ENCODE results near the gene KNOP1. TPM values are rescaled to one million over a fixed set of nuclear protein-coding genes. Genes with fewer than 3 reads are reported as not detected.

KNOP1 gene, protein sequence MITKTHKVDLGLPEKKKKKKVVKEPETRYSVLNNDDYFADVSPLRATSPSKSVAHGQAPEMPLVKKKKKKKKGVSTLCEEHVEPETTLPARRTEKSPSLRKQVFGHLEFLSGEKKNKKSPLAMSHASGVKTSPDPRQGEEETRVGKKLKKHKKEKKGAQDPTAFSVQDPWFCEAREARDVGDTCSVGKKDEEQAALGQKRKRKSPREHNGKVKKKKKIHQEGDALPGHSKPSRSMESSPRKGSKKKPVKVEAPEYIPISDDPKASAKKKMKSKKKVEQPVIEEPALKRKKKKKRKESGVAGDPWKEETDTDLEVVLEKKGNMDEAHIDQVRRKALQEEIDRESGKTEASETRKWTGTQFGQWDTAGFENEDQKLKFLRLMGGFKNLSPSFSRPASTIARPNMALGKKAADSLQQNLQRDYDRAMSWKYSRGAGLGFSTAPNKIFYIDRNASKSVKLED
- total RNA-seq (2012; rRNA removed) = 10.3 and 14.2 TPM in 2 replicates

DNA sequence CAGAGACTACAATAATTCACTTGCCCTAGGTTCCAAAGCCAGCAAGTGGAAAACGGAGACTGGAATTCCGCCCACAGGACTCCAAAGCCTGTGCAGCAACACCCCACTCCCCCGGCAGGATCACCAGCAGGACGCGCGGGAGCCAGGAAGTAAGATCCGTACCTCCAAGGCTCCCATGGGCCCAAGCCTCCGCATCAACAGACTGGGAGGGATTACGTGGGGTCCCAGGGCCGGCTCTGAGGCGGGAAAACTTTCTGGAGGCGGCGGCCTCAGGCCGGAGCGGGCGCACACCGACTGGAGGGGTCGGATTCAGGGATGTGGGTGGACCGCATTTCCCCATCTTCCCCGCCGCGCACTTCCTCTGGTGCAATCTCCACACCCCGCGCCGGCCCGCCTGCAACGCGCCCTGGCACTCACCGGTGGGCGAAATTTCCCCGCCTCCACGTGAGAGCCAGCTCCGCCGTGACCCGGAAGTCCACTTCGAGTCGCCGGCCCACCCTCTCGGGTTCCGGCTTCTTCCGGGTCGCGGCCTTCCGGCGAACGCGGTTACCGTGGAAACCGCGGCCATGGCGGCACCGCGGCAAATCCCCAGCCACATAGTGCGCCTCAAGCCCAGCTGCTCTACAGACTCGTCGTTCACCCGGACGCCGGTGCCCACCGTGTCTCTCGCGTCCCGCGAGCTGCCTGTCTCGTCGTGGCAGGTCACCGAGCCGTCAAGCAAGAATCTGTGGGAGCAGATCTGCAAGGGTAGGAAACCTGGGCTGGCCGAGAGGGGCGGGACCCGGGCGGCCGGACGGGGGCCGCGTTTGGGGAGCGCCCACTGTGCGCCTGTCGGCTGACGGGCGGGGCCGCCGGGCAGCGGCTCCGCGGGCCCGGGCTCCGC, at the start of gene KNOP1, which contains the start of gene IQCK:
Gene KNOP1 (minus strand): TSS at position 487 of the 883 bp plus-strand sequence. CDS start 3,192 bp downstream, outside the sequence.
Gene IQCK (plus strand): TSS at position 531 of the 883 bp plus-strand sequence. CDS start 36 bp downstream, at position 567.
- Histone ChIP-seq H3K4me1 (ENCODE audit: control insufficient read depth, insufficient read depth, low read length) (peaks cover 11% of the 10 kb centered on the region), H3K9ac (ENCODE audit: low read depth, low read length) (peak within 1 kb of the TSS; percentile 93)

GRCh38 chr16:19767497-19767896, 49.5 kb upstream of the KNOP1 start:
- Histone ChIP-seq H3K36me3 (ENCODE audit: insufficient read depth, low read length) (no peaks in the 10 kb centered on the region), H3K27me3 (ENCODE audit: control insufficient read depth, insufficient read depth, low read length) (no peaks in the 10 kb centered on the region), H3K4me1 (ENCODE audit: control insufficient read depth, insufficient read depth, low read length) (no peaks in the 10 kb centered on the region), H3K4me3 (ENCODE audit: low read length) (no peak overlapping the region), H3K9me3 (replicated peaks; ENCODE audit: low read length) (no peaks in the 10 kb centered on the region), H3K4me2 (ENCODE audit: low read length) (no peak overlapping the region), H3K9ac (ENCODE audit: low read depth, low read length) (no peak overlapping the region)

More for the DNA sequence above, at the start of gene KNOP1, which contains the start of gene IQCK:
- H3K36me3 ChIP-seq (ENCODE audit: insufficient read depth, low read length) = peaks cover 9% of the 10 kb centered on the region
- H3K4me2 ChIP-seq (ENCODE audit: low read length) = peak within 1 kb of the TSS; percentile 94
- peak within 1 kb of the TSS; percentile 98 for H3K4me3 ChIP-seq (ENCODE audit: low read length)
- H3K9me3 ChIP-seq (replicated peaks; ENCODE audit: low read length) = no peaks in the 10 kb centered on the region
- no peaks in the 10 kb centered on the region for H3K27me3 ChIP-seq (ENCODE audit: control insufficient read depth, insufficient read depth, low read length)

GRCh38 chr16:19766988-19767387, 49.0 kb upstream of the KNOP1 start:
- no peaks in the 10 kb centered on the region for H3K36me3 ChIP-seq (ENCODE audit: insufficient read depth, low read length)
- H3K9me3 ChIP-seq (replicated peaks; ENCODE audit: low read length) = no peaks in the 10 kb centered on the region
- H3K4me3 ChIP-seq (ENCODE audit: low read length) = no peak overlapping the region
- H3K9ac ChIP-seq (ENCODE audit: low read depth, low read length) = no peak overlapping the region
- H3K27me3 ChIP-seq (ENCODE audit: control insufficient read depth, insufficient read depth, low read length) = no peaks in the 10 kb centered on the region
- H3K4me2 ChIP-seq (ENCODE audit: low read length) = no peak overlapping the region
- no peaks in the 10 kb centered on the region for H3K4me1 ChIP-seq (ENCODE audit: control insufficient read depth, insufficient read depth, low read length)

- H3K36me3 ChIP-seq (ENCODE audit: insufficient read depth, low read length) = no peaks in the 10 kb centered on the region
Observed at GRCh38 chr16:19766554-19766884, 48.5 kb upstream of the KNOP1 start.

GRCh38 chr16:19765860-19766553, 48.0 kb upstream of the KNOP1 start:
- H3K9ac ChIP-seq (ENCODE audit: low read depth, low read length) = no peak overlapping the region
- H3K27me3 ChIP-seq (ENCODE audit: control insufficient read depth, insufficient read depth, low read length) = no peaks in the 10 kb centered on the region
- H3K9me3 ChIP-seq (replicated peaks; ENCODE audit: low read length) = no peaks in the 10 kb centered on the region
- no peak overlapping the region for H3K4me3 ChIP-seq (ENCODE audit: low read length)
- no peaks in the 10 kb centered on the region for H3K36me3 ChIP-seq (ENCODE audit: insufficient read depth, low read length)
- H3K4me1 ChIP-seq (ENCODE audit: control insufficient read depth, insufficient read depth, low read length) = no peaks in the 10 kb centered on the region
- no peak overlapping the region for H3K4me2 ChIP-seq (ENCODE audit: low read length)

More at GRCh38 chr16:19766554-19766884, 48.5 kb upstream of the KNOP1 start:
- H3K27me3 ChIP-seq (ENCODE audit: control insufficient read depth, insufficient read depth, low read length) = no peaks in the 10 kb centered on the region
- no peaks in the 10 kb centered on the region for H3K9me3 ChIP-seq (replicated peaks; ENCODE audit: low read length)
- H3K4me3 ChIP-seq (ENCODE audit: low read length) = no peak overlapping the region
- no peak overlapping the region for H3K9ac ChIP-seq (ENCODE audit: low read depth, low read length)
- no peaks in the 10 kb centered on the region for H3K4me1 ChIP-seq (ENCODE audit: control insufficient read depth, insufficient read depth, low read length)
- H3K4me2 ChIP-seq (ENCODE audit: low read length) = no peak overlapping the region

DNA sequence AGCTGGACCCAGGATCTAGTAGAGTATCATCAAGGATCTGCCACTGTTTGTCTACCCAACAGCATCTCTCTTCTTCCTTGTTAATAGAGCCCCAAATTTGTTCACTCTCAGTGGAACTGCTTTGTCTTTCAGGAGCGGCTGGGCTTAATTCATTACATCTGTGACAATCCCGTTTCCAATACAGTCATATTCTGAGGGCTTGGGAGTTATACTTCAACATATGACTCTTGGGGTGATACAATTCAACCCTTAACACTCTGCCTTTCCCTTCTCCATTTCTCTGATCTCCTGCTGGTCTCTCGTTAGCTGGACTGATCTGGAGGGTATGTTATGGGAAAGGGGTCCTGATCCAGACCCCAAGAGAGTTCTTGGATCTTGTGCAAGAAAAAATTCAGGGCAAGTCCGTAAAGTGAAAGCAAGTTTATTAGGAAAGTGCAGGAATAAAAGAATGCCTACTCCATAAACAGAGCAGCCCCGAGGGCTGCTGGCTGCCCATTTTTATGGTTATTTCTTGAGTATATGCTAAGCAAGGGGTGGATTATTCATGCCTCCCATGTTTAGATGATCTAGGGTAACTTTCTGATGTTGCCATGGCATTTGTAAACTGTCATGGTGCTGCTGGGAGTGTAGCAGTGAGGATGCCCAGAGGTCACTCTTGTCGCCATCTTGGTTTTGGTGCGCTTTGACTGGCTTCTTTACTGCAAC, 42.5 kb upstream of the KNOP1 start:
- H3K27me3 ChIP-seq (ENCODE audit: control insufficient read depth, insufficient read depth, low read length) = no peaks in the 10 kb centered on the region
- H3K4me2 ChIP-seq (ENCODE audit: low read length) = no peak overlapping the region
- no peaks in the 10 kb centered on the region for H3K9me3 ChIP-seq (replicated peaks; ENCODE audit: low read length)
- H3K9ac ChIP-seq (ENCODE audit: low read depth, low read length) = no peak overlapping the region
- H3K36me3 ChIP-seq (ENCODE audit: insufficient read depth, low read length) = no peaks in the 10 kb centered on the region
- H3K4me1 ChIP-seq (ENCODE audit: control insufficient read depth, insufficient read depth, low read length) = no peaks in the 10 kb centered on the region
- no peak overlapping the region for H3K4me3 ChIP-seq (ENCODE audit: low read length)

- no peaks in the 10 kb centered on the region for H3K27me3 ChIP-seq (ENCODE audit: control insufficient read depth, insufficient read depth, low read length)
- H3K4me3 ChIP-seq (ENCODE audit: low read length) = no peak overlapping the region
- peaks cover 7% of the 10 kb centered on the region for H3K4me1 ChIP-seq (ENCODE audit: control insufficient read depth, insufficient read depth, low read length)
- no peaks in the 10 kb centered on the region for H3K9me3 ChIP-seq (replicated peaks; ENCODE audit: low read length)
- H3K9ac ChIP-seq (ENCODE audit: low read depth, low read length) = no peak overlapping the region
- H3K4me2 ChIP-seq (ENCODE audit: low read length) = no peak overlapping the region
- H3K36me3 ChIP-seq (ENCODE audit: insufficient read depth, low read length) = no peaks in the 10 kb centered on the region
Observed at GRCh38 chr16:19757762-19758595, 40.0 kb upstream of the KNOP1 start.

- no peaks in the 10 kb centered on the region for H3K27me3 ChIP-seq (ENCODE audit: control insufficient read depth, insufficient read depth, low read length)
- no peaks in the 10 kb centered on the region for H3K9me3 ChIP-seq (replicated peaks; ENCODE audit: low read length)
- peaks cover 7% of the 10 kb centered on the region for H3K4me1 ChIP-seq (ENCODE audit: control insufficient read depth, insufficient read depth, low read length)
- no peak overlapping the region for H3K9ac ChIP-seq (ENCODE audit: low read depth, low read length)
- H3K4me2 ChIP-seq (ENCODE audit: low read length) = no peak overlapping the region
- H3K4me3 ChIP-seq (ENCODE audit: low read length) = no peak overlapping the region
- no peaks in the 10 kb centered on the region for H3K36me3 ChIP-seq (ENCODE audit: insufficient read depth, low read length)
Observed at GRCh38 chr16:19757026-19757425, 39.0 kb upstream of the KNOP1 start.

DNA sequence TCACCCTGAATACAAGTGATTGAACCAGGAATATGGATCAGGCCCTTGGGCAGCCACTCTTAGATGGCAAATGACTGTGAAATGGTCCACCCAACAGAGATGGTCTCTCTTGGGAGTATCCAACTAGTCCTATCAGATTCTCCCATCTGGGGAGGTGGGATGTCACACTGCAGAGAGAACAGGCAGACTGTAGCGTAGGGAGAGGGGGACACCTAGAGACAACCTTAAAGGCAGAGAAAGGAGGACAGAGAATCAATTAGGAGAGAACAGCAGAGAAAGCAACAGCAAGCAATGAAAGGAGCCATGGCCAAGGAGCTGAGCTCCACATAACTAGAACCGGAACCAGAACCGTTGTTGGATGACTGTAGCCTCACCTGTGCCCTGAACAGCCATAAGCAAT, 37.2 kb upstream of the KNOP1 start:
- H3K9ac ChIP-seq (ENCODE audit: low read depth, low read length) = no peak overlapping the region
- H3K4me3 ChIP-seq (ENCODE audit: low read length) = no peak overlapping the region
- no peaks in the 10 kb centered on the region for H3K9me3 ChIP-seq (replicated peaks; ENCODE audit: low read length)
- peaks cover 7% of the 10 kb centered on the region for H3K4me1 ChIP-seq (ENCODE audit: control insufficient read depth, insufficient read depth, low read length)
- H3K27me3 ChIP-seq (ENCODE audit: control insufficient read depth, insufficient read depth, low read length) = no peaks in the 10 kb centered on the region
- H3K36me3 ChIP-seq (ENCODE audit: insufficient read depth, low read length) = no peaks in the 10 kb centered on the region
- no peak overlapping the region for H3K4me2 ChIP-seq (ENCODE audit: low read length)

- Histone ChIP-seq H3K9me3 (replicated peaks; ENCODE audit: low read length) (no peaks in the 10 kb centered on the region), H3K4me2 (ENCODE audit: low read length) (no peak overlapping the region), H3K4me3 (ENCODE audit: low read length) (no peak overlapping the region), H3K4me1 (ENCODE audit: control insufficient read depth, insufficient read depth, low read length) (peaks cover 7% of the 10 kb centered on the region), H3K27me3 (ENCODE audit: control insufficient read depth, insufficient read depth, low read length) (no peaks in the 10 kb centered on the region), H3K9ac (ENCODE audit: low read depth, low read length) (no peak overlapping the region), H3K36me3 (ENCODE audit: insufficient read depth, low read length) (no peaks in the 10 kb centered on the region)
Observed at GRCh38 chr16:19754644-19755036, 36.6 kb upstream of the KNOP1 start.
